ENCODE measurements around the gene CD2. TPM values are rescaled to one million over a fixed set of nuclear protein-coding genes. Genes with fewer than 3 reads are reported as not detected.
A peak's percentile ranks its signal among the peaks of the same experiment; 100 is the strongest.

The CD2 gene
- total RNA-seq, 2 experiments from 2014 or later: not detected

DNA sequence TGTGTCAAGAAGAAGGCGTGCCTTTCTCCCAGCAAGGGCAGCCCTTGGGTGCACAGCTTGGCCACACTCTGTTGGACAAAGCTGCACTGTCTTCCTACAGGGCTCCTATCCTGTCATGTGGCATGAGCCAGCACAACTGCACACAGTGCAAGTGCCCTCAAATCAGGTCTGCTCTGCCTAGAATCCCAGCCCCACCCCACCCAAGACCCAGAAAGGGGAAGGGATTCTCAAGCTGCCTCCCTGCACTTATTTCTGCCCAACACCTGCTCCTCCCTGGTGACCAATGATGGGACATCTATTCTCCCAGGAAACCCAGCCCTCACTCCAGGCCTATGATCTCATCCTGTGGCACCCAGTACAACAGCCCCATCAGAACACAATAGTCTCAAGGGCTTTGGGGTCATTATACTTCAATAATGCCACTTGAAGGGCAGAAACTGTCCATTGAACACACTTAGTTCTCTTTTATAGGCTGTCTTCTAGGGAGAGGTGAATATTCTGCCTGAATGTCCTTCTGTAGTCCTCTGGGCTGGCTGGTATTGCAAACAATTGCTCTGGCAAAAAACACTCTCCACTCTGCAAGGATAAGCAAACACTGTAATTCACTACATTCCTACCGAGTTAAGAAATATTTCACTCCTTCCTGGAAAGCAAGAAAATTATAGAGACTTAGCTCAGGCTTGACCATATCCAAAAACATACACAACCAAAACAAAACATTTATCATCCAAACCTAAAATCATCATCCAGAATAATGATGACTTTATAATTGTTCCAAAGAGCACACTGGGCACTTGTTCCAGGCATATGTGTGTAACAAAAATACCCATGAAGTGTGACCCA, 43.6 kb upstream of the CD2 start:
- no peak overlapping the region for H2AFZ ChIP-seq (ENCODE audit: low read length)
- peaks cover 3% of the 10 kb centered on the region for H3K4me1 ChIP-seq (ENCODE audit: insufficient read depth, low read length, poor library complexity, severe bottlenecking)
- H3K9me3 ChIP-seq (ENCODE audit: low read length): no peaks in the 10 kb centered on the region
- TF ChIP-seq EZH2phosphoT487 (IDR thresholded peaks at IDR 0.05; ENCODE audit: borderline replicate concordance, low read depth, low read length): no peak
- TF ChIP-seq, protein P1, sequence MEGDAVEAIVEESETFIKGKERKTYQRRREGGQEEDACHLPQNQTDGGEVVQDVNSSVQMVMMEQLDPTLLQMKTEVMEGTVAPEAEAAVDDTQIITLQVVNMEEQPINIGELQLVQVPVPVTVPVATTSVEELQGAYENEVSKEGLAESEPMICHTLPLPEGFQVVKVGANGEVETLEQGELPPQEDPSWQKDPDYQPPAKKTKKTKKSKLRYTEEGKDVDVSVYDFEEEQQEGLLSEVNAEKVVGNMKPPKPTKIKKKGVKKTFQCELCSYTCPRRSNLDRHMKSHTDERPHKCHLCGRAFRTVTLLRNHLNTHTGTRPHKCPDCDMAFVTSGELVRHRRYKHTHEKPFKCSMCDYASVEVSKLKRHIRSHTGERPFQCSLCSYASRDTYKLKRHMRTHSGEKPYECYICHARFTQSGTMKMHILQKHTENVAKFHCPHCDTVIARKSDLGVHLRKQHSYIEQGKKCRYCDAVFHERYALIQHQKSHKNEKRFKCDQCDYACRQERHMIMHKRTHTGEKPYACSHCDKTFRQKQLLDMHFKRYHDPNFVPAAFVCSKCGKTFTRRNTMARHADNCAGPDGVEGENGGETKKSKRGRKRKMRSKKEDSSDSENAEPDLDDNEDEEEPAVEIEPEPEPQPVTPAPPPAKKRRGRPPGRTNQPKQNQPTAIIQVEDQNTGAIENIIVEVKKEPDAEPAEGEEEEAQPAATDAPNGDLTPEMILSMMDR (conservative IDR thresholded peaks at IDR 0.05; ENCODE audit: low read length): no peak
- H3K27ac ChIP-seq (ENCODE audit: low read depth, low read length, poor library complexity, severe bottlenecking): no peak overlapping the region
- no peaks in the 10 kb centered on the region for H3K36me3 ChIP-seq (ENCODE audit: insufficient read depth, low read length)
- H3K4me2 ChIP-seq (ENCODE audit: low read length): no peak overlapping the region
- CTCF ChIA-PET (ENCODE audit: unreplicated experiment): no interaction called here
- no peak overlapping the region for H3K4me3 ChIP-seq (ENCODE audit: low read depth, low read length, poor library complexity, severe bottlenecking)
- intact Hi-C loops (cut with micrococcal nuclease; ENCODE audit: unreplicated experiment): no loop called here
- H4K20me1 ChIP-seq (ENCODE audit: insufficient read depth, low read length): no peaks in the 10 kb centered on the region
- H3K79me2 ChIP-seq (ENCODE audit: insufficient read depth, low read depth, low read length): no peaks in the 10 kb centered on the region
- H3K9me2 ChIP-seq (ENCODE audit: insufficient read depth, low read length): no peaks in the 10 kb centered on the region
- BruUV-seq (replicated peaks): no TSS peak
- DNase-seq (ENCODE audit: low spot score): no peak
- POLR2A ChIA-PET: no interaction called here

DNA sequence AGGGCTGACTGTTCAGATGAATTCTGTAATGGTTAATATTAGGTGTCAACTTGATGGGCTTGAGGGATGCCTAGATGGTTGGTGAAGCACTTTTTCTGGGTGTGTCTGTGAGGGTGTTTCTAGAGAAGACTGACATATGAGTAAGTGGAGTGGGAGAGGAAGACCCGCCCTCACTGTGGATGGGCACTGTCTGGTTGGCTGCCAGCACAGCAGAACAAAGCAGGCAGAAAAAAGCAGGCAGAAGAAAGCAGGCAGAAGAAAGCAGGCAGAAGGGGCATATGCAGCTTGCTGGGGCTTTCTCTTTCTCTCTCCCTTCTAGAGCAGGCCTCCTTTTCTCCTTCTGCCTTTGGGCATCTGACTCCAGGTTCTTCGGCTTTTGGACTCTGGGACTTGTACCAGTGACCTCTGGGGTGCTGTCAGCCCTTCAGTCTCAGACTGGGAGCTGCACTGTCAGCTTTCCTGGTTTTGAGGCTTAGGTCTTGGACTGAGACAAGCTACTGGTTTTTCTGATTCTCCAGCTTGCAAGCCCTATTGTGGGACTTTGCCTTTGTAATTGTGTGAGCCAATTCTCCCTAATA, 42.9 kb upstream of the CD2 start:
- TF ChIP-seq, protein P1 (conservative IDR thresholded peaks at IDR 0.05; ENCODE audit: low read length): no peak
- TF ChIP-seq EZH2phosphoT487 (IDR thresholded peaks at IDR 0.05; ENCODE audit: borderline replicate concordance, low read depth, low read length): no peak
- Histone ChIP-seq H4K20me1 (ENCODE audit: insufficient read depth, low read length) (no peaks in the 10 kb centered on the region), H3K79me2 (ENCODE audit: insufficient read depth, low read depth, low read length) (no peaks in the 10 kb centered on the region), H3K4me2 (ENCODE audit: low read length) (no peak overlapping the region), H2AFZ (ENCODE audit: low read length) (peak overlapping the region; percentile 57; the same call in 1 of the 2 replicates), H3K4me1 (ENCODE audit: insufficient read depth, low read length, poor library complexity, severe bottlenecking) (peaks cover 10% of the 10 kb centered on the region), H3K36me3 (ENCODE audit: insufficient read depth, low read length) (no peaks in the 10 kb centered on the region), H3K4me3 (ENCODE audit: low read depth, low read length, poor library complexity, severe bottlenecking) (no peak overlapping the region), H3K9me3 (ENCODE audit: low read length) (no peaks in the 10 kb centered on the region), H3K9me2 (ENCODE audit: insufficient read depth, low read length) (no peaks in the 10 kb centered on the region), H3K27ac (ENCODE audit: low read depth, low read length, poor library complexity, severe bottlenecking) (no peak overlapping the region)
- intact Hi-C loops (cut with micrococcal nuclease; ENCODE audit: unreplicated experiment): no loop called here
- peak; percentile 16 for DNase-seq (ENCODE audit: low spot score)
- BruUV-seq (replicated peaks): no TSS peak
- ChIA-PET POLR2A (no interaction called here), CTCF (ENCODE audit: unreplicated experiment) (no interaction called here)

DNA sequence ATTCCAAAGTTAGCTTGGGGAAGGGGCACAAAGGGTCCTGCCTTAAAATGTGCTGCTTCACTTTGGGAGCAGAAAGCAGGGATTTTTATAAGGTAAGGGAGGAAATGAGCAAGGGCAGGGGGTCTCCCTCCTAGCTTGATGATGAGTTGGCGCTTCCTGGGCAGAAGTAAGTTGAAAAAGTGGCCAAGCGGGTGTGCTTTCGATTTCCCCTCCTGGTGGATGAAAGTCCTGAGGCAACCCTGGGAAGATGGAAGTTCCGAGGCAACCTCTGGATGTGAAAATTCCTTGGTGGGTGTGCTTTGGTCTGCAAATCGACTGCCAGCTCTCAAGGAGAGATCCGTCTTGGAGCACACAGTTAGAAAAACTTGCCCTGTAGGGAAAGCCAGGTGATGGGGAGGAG, 41.7 kb upstream of the CD2 start:
- Histone ChIP-seq H4K20me1 (ENCODE audit: insufficient read depth, low read length) (no peaks in the 10 kb centered on the region), H3K9me3 (ENCODE audit: low read length) (0 out of 2 replicates have a peak, but pooled peaks cover under 1% of the 10 kb centered on the region), H3K4me3 (ENCODE audit: low read depth, low read length, poor library complexity, severe bottlenecking) (no peak overlapping the region), H2AFZ (ENCODE audit: low read length) (peak overlapping the region; percentile 23; the same call in 1 of the 2 replicates), H3K36me3 (ENCODE audit: insufficient read depth, low read length) (no peaks in the 10 kb centered on the region), H3K4me1 (ENCODE audit: insufficient read depth, low read length, poor library complexity, severe bottlenecking) (peaks cover 21% of the 10 kb centered on the region), H3K79me2 (ENCODE audit: insufficient read depth, low read depth, low read length) (no peaks in the 10 kb centered on the region), H3K27ac (ENCODE audit: low read depth, low read length, poor library complexity, severe bottlenecking) (no peak overlapping the region), H3K9me2 (ENCODE audit: insufficient read depth, low read length) (no peaks in the 10 kb centered on the region), H3K4me2 (ENCODE audit: low read length) (no peak overlapping the region)
- TF ChIP-seq, protein P1 (conservative IDR thresholded peaks at IDR 0.05; ENCODE audit: low read length): no peak
- TF ChIP-seq EZH2phosphoT487 (IDR thresholded peaks at IDR 0.05; ENCODE audit: borderline replicate concordance, low read depth, low read length): no peak
- DNase-seq (ENCODE audit: low spot score): no peak
- ChIA-PET CTCF (ENCODE audit: unreplicated experiment) (no interaction called here), POLR2A (interaction anchor here (0.7 kb wide), 1 partner anchor 15 kb away, joined by 3 read pairs; no protein-coding TSS in a partner anchor)
- intact Hi-C loops (cut with micrococcal nuclease; ENCODE audit: unreplicated experiment): no loop called here
- no TSS peak for BruUV-seq (replicated peaks)
